SH-SY5Y (cell line): ENCODE data around the gene NTRK2.

Experiments
- GATA2 ChIP-seq: IDR thresholded peaks from 2 replicates; pipeline ENCODE4 v1.6.1; 2011; ENCODE audit warnings: mild to moderate bottlenecking, low read depth, low read length
- GATA3 ChIP-seq: IDR thresholded peaks from 2 replicates; pipeline ENCODE4 v1.6.1; 2011; ENCODE audit warnings: low read depth, mild to moderate bottlenecking, low read length, moderate library complexity

DNA sequence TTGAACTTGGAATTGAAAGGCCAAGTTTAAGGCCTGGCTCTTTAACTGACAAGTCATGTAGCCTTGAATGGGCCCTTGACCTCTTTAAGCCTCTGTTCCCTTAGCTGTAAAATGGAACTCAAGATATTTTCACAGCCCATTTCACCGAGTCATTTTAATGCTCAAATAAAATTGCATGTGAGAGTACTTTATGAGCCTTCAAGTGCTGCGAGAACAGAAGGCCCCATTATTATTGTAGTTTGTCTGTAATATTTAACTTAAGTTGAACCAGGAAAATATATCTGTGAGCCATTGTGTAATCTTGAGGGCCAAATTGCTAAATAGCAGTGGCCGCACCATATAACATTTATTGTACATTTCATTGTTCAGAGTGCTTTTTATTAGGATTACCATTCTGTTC, 249.9 kb downstream of the NTRK2 start:
- TF ChIP-seq GATA3 (no peak), GATA2 (no peak)
